NCI-H2081 treated with DMSO at 0.1 percent for 48 hours (cell line): Measurements from ENCODE around the gene TMEM167B.
"Not testable (repeated sequence)": the region's sequence is repeated elsewhere in the genome, so short reads cannot be mapped to it uniquely, and the experiment has no call there.

Experiments used
- DNase-seq: peaks from one replicate; lab custom pipeline; 2025; lab: John Stamatoyannopoulos, UW

The TMEM167B gene

DNA sequence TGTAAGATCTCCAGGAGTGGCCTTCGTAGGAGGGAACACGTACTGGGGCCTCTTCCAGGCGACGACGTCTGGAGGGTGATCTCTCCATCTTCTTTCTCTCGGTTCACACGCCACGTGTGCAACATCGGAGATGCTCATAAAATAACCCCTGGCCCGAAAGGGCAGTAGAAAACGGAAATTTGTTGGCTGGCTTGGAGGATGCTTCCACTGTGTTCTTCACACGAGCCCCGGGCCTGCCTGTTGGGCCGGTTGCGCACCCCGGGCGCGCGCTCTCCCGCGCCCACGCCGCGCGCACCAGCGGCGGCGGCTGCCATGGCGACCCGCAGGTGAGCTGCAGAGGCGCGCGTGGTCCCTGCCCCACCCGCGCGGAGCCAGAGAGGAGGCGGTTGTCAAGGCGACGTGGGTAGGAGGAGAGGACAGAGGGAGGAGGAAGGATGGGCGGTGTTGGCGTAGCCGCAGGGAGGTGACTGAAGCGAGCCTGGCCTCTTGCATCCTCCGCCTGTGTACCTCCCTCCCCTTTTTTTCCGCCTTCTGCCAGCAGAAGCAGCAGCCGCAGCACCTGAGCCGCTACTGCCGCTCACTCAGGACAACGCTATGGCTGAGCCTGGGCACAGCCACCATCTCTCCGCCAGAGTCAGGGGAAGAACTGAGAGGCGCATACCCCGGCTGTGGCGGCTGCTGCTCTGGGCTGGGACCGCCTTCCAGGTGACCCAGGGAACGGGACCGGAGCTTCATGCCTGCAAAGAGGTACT is 23.2 kb downstream of the TMEM167B start, which contains the start of gene ELAPOR1:
ELAPOR1 (plus strand) TSS at position 526 of the 752 bp plus-strand sequence; CDS start at position 595, 69 bp downstream.
- DNase-seq, result no peak

DNA sequence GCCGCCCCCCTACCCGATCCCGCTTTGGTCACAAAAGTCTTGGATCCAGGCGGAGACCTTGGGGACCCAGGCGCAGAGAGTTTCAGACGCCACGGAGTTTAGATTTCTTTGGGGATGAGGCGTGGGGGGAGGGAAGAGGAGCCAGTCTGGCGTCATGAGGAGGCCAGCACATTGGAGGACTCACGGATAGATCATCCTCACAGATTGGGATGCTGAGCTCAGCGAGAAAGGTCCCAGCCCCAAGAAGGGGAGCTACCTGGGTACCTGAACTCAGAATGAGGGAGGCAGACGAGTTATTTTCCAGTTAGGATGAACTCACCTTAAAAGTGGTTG is 23.7 kb downstream of the TMEM167B start:
- DNase-seq, result no peak

DNA sequence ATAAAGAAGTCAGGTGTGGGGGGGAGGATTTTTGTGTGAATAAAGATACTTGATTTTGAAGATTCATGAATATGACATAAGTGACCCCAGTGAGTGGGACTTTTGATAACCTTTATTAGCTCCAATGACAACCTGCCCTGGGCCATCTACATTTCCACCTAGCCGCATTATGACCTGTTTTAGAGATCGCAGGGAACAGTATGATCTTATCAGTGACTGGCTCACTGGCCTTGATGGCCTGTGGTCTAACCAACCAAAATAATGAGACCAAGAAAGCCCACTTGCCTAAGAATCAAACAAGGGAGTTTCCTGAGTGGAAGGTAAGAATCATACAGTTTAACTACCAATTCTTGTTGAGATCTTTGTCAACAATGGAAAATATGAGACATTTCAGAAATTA is 25.1 kb downstream of the TMEM167B start:
- no peak for DNase-seq

DNA sequence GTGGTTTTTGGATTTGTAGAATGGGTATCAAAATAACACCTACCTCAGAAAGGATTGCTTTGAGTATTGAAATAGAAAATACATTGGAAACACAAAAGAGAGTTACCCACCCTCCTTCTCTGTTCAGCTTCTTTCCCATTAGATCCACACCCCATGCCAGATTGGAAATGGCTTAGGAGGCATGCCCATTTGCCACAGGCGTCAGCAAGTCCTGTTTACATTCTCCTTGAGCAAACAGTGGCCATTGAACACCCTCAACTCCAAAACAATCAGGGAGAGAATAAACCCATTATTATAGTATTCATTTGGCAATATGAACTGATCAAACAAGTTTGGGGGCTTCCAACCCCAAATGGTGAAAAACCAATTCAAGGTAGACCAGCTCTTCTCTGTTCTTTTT is 25.7 kb downstream of the TMEM167B start:
- peak; percentile 26 for DNase-seq

DNA sequence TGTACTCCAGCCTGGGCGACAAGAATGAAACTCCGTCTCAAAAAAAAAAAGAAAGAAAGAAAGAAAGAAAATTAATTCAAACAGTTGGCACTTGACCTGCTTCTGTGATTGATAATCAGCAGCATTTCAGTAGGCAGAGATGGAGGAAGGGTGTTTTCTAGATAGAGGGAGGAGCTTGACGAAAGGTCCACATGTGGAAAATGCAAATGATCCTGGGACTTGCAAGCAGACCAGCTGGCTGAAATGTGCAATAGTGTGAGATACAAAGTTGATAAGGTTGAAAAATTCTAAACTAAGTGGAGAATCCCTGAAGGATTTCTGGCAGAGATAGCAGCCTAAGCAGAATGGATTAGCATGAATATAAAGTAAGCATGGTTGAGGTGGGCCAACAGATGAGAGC is 27.5 kb downstream of the TMEM167B start:
- DNase-seq, result no peak

DNA sequence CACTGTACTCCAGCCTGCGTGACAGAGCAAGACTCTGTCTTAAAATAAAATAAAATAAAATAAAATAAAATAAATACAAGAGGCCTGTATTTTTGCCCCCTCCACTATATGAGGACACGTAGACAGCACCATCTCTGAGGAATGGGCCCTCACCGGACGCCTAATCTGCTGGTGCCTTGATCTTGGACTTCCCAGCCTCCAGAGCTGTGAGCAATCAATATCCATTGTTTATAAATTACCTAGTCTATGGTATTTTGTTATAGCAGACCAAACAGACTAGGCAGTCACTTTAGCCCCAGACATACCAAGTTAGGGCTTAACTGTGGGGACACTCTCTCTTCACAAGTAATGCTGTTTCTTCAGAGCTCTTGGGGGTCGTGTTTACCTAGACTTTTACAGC is 29.8 kb downstream of the TMEM167B start:
- DNase-seq, result no peak

DNA sequence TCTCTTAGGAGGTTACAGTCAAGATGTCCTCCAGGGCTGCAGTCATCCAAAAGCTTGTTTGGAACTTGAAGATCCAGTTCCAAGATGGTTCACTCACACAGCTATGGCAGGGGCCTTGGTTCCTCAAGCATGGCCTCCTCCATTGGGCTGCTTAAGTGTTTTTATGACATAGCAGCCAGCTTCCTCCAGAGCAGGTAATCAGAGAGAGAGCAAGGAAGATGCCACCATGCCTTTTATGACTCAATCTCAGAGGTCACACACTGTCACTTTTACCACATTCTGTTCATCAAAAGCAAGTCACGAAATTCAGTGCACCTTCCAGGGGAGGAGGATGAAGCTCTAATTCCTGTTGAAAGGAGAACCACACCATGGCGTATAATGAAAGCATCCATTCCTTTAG is 40.5 kb downstream of the TMEM167B start:
- no peak for DNase-seq

DNA sequence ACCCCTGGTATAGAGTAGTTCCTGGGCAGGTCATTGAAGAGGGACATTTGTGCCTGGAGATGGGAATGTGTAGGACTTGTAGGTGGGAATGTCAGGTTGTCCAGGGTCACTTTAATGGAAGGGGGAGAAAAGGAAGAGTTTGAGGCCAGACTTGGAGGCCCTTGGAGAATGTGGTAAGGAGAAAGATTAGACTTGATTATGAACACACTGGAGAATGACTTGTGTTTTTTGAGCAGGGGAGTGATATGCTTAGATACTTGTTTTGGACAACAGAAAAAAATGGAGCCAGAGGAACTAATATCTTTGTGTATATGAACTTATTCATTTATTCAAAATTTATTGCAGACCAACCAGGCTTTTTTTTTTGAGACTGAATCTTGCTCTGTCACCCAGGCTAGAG is 41.2 kb downstream of the TMEM167B start:
- no peak for DNase-seq

DNA sequence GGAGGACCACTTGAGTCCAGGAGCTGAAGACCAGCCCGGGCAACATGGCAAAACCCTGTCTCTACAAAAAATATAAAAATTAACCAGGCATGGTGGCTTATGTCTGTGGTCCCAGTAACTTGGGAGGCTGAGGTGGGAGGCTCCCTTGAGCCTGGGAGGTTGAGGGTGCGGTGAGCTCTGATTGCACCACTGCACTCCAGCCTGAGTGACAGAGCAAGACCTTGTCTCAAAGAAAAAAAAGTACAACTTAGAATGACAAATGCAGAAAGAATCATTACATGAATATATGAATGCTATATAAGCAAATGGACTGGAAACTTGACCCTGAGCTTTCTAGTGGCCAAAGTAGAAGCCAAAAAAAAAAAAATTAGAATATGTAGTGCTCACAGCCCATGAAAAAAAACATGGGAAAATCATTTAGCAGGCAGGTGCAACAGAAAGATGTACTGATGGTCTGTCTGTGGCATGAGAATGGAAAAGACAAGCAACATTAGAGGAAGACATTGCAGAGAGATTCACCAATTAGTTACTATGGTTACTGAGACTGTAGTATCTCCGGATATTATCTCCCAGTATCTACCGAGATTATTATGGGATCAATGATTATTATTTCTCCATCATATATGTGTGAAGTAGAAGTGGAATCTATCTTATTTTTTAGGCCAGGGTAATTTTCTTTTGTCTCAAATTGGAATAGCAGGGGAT is 42.6 kb downstream of the TMEM167B start:
- no peak for DNase-seq

DNA sequence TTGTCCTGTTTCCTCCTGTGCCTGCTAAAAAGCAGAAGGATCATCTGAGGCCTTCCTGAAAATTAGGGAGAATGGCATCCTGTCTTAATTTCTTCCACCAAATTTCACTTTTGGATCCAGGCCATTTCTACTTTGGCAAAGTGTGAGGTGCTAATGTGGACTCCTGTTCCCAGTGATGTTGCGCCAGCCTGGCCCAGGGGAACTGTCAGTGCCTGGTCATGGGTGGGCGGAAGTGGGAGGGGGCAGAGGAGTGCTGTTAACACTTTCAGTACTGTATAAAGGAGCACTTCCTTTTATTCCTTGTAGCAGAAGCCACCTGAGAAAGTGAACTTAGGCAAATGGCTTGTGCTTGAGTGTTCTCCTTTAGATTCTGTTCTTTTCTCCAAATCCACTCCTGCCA is 43.3 kb downstream of the TMEM167B start:
- no peak for DNase-seq

DNA sequence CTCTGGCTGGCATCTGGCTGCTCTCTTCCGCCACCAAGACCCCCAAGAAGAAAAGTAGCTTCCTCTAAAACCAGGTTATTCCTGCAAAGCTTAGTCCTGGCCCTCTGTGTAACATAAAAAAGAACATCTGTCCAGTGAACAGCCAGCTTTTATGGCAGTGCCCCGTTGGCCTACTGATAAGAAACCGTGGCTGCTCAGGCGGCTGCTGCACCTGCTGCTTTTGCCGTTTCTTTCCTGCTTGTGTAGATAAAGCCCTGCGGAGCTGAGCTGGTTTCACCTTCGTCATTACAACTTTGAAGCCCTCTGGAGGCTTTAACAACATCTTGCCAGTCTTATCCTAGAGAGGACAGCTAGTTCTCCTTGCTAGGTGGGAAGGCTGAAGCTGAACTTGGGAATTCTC is 43.9 kb downstream of the TMEM167B start:
- DNase-seq, result no peak

DNA sequence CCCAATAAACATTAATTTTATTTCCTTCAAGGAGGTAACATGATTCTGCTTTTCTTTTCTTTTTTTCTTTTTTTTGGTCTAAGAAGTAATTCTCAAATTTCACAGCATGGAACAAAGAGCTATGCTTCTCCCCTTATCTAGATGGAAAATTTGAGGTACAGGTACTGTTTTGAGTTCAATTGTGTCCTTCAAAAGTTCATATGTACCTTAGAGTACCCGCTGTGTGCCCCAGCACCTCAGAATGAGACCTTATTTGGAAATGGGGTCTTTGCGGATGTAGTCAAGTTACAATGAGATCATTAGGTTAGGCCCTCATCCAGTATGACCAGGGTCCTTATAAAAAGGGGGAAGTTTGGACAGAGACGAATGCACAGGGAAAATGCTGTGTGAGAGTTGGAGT is 45.4 kb downstream of the TMEM167B start:
- no peak for DNase-seq

DNA sequence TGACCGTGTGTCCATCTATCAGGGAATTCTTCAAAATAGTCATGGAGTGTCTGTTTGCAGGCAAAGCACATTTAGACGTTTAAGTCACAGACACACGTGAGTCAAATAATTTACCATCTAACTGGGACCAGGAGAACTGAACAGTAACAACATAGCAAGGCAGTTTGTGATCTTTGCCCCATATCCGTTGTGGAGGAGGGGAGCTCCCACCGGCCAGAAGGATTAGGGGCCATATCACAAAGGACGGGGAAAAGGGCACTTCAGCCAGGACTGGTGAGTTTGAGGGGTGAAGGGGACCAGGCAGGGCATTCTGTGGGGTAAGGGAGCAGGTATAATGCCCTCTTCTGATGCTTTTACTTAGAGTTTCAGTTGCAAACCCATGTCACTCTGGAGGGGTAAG is 46.2 kb downstream of the TMEM167B start:
- no peak for DNase-seq

DNA sequence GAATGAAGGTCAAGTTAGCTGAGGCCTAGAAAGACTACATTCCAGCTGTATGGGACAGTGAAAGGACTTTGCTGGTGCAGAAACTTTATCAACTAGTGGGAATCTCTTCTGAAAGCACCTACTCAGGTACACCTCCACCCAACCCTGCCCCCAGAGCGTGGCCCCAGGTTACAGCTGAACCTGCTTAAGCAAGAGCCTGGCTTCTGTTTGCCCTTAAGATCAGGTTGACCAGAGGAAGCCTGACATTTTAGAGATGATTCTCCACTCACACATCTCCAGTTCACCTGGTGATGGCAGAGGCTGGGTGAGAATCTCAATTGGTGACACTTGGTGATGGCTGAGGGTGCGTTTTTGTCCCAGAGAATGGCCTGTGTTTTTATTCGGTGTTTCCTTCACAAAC is 47.4 kb downstream of the TMEM167B start:
- DNase-seq, result no peak

DNA sequence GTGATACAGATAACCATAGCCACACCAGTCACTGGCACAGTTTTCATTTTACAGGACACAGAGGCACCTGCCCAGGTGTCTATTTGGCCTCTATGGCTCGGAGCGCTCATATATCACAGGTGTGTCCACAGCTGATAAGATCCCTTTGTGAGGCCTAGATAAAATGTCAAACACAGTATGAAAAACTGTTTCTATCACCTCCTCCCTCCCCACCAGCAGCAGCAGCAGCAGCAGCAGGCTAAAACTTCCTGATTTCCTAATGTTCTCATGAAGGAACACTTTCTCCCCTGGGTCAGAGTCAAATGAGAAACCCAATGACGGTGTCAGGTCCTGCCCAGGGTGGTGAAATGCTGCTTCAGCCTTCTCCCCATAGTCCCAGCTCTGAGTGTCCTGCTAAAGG is 47.8 kb downstream of the TMEM167B start:
- no peak for DNase-seq

DNA sequence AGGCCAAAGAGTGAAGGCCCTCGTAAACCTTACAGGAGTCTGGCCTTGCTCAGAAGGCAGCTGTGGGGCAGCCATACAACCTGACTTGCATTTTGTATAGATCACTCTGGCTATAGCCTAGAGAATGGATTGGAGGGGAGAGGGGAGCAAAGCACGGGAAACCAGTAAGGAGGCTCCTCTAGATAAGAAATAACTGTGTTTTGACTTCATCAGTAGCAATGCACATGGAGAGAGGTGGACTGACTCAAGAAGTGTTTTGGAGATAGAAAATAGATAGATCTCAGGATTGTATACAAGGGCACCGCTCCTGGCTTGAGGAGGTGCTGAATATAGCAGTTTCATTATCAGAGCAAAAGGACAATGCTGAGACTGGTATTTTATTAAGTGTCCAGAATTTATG is 49.8 kb downstream of the TMEM167B start:
- DNase-seq, result no peak

DNA sequence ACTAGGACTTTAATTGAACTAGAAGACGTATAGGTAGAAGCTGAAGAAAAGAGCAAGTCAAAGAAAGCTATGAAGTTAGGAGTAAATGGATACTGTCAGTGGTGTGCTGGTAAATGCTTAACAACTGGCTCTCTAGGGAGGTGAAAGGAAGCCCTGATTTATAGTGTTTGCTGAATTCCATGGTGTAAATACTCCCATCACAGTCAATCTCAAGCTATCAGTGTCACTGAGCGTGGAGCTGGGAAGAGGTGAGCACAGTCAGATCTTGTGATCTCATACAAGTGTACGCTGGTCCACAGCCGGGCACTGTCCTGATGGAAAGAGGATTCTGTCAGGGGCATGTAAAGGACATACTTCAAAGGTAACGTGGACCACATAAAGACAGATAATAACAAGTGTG is 51.7 kb downstream of the TMEM167B start:
- no peak for DNase-seq

DNA sequence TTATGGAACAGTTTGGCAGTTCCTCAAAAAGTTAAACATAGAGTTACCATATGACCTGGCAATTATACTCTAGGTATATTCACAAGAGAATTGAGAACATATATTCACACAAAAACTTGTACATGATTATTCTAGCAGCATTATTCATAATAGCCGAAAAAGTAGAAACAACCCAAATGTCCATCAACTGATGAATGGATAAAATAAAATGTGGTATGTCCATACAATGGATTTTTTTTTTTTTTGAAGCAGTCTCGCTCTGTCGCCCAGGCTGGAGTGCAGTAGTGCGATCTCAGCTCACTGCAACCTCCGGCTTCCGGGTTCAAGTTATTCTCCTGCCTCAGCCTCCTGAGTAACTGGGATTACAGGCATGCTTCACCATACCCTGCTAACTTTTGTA is 52.2 kb downstream of the TMEM167B start:
- DNase-seq, result not testable (repeated sequence)
